Activated CD8-positive, alpha-beta memory T cell treated with anti-CD3 and anti-CD28 coated beads for 36 hours (primary cell): ENCODE results near the gene ATP10B. TPM values are rescaled to one million over a fixed set of nuclear protein-coding genes. Genes with fewer than 3 reads are reported as not detected.
"Not testable (repeated sequence)": the region's sequence is repeated elsewhere in the genome, so short reads cannot be mapped to it uniquely, and the experiment has no call there.

ENCODE experiments used
- CTCF ChIA-PET: fragments of 350-600 bp; sonication (Branson Sonifier 250); formaldehyde crosslinking; loops from one replicate; lab custom pipeline; 2021; ENCODE audit warnings: antibody characterized with exemption; lab: Charles Lee
- POLR2A ChIA-PET: fragments of 350-600 bp; sonication (Branson Sonifier 250); formaldehyde crosslinking; loops from one replicate; lab custom pipeline; 2021; ENCODE audit warnings: antibody characterized with exemption; lab: Charles Lee
- total RNA-seq, 2 experiments: library from RNA; stranded (reverse); gene quantifications; one replicate each; pipeline ENCODE4 v1.2.3, GENCODE V29; 2021

Gene ATP10B
- total RNA-seq: not detected

GRCh38 chr5:160852049-160852448, at the start of gene ATP10B:
ATP10B (minus strand) TSS chr5:160852211; CDS start chr5:160688074, 164,137 bp downstream.
- ChIA-PET POLR2A (no interaction called here), CTCF (interaction anchor here (0.6 kb wide), 1 partner anchor 771 kb away, joined by 3 read pairs; no protein-coding TSS in a partner anchor)

GRCh38 chr5:160901656-160902055, 49.6 kb upstream of the ATP10B start:
- ChIA-PET POLR2A (no interaction called here), CTCF (no interaction called here)

- CTCF ChIA-PET: no interaction called here
- POLR2A ChIA-PET: no interaction called here
These were observed 47.7 kb upstream of the ATP10B start for GRCh38 chr5:160899735-160900134.

- CTCF ChIA-PET, POLR2A ChIA-PET: not testable (repeated sequence)
These were observed 41.4 kb upstream of the ATP10B start for GRCh38 chr5:160893180-160893964.

GRCh38 chr5:160887780-160888179, 35.8 kb upstream of the ATP10B start:
- CTCF ChIA-PET: no interaction called here
- POLR2A ChIA-PET: no interaction called here

GRCh38 chr5:160873560-160874200, 21.7 kb upstream of the ATP10B start:
- POLR2A ChIA-PET, CTCF ChIA-PET: not testable (repeated sequence)

GRCh38 chr5:160869989-160870521, 18.0 kb upstream of the ATP10B start:
- ChIA-PET CTCF (no interaction called here), POLR2A (no interaction called here)

- CTCF ChIA-PET: no interaction called here
- POLR2A ChIA-PET: no interaction called here
These were observed 16.0 kb upstream of the ATP10B start for GRCh38 chr5:160867976-160868375.

- ChIA-PET POLR2A (no interaction called here), CTCF (no interaction called here)
These were observed 560 bp downstream of the ATP10B start for GRCh38 chr5:160851451-160851850.

GRCh38 chr5:160850421-160850820, 1.6 kb downstream of the ATP10B start:
- ChIA-PET CTCF (no interaction called here), POLR2A (no interaction called here)

- ChIA-PET POLR2A (no interaction called here), CTCF (no interaction called here)
These were observed 4.4 kb downstream of the ATP10B start for GRCh38 chr5:160847526-160848085.

GRCh38 chr5:160846642-160847041, 5.4 kb downstream of the ATP10B start:
- ChIA-PET POLR2A (no interaction called here), CTCF (no interaction called here)

- ChIA-PET CTCF (no interaction called here), POLR2A (no interaction called here)
These were observed 7.8 kb downstream of the ATP10B start for GRCh38 chr5:160844177-160844576.

GRCh38 chr5:160843240-160843639, 8.8 kb downstream of the ATP10B start:
- POLR2A ChIA-PET: no interaction called here
- CTCF ChIA-PET: no interaction called here

- CTCF ChIA-PET: no interaction called here
- POLR2A ChIA-PET: no interaction called here
These were observed 14.0 kb downstream of the ATP10B start for GRCh38 chr5:160837749-160838593.

GRCh38 chr5:160837211-160837610, 14.8 kb downstream of the ATP10B start:
- ChIA-PET POLR2A (no interaction called here), CTCF (no interaction called here)

- POLR2A ChIA-PET: no interaction called here
- CTCF ChIA-PET: no interaction called here
These were observed 16.0 kb downstream of the ATP10B start for GRCh38 chr5:160835818-160836528.

- ChIA-PET CTCF (no interaction called here), POLR2A (no interaction called here)
These were observed 16.6 kb downstream of the ATP10B start for GRCh38 chr5:160835376-160835775.

GRCh38 chr5:160833806-160834205, 18.2 kb downstream of the ATP10B start:
- CTCF ChIA-PET: no interaction called here
- POLR2A ChIA-PET: no interaction called here
